ENCODE data around the gene TRIM16.
A peak's percentile ranks its signal among the peaks of the same experiment; 100 is the strongest.
"Not testable (repeated sequence)": the region's sequence is repeated elsewhere in the genome, so short reads cannot be mapped to it uniquely, and the experiment has no call there.

Gene TRIM16

DNA sequence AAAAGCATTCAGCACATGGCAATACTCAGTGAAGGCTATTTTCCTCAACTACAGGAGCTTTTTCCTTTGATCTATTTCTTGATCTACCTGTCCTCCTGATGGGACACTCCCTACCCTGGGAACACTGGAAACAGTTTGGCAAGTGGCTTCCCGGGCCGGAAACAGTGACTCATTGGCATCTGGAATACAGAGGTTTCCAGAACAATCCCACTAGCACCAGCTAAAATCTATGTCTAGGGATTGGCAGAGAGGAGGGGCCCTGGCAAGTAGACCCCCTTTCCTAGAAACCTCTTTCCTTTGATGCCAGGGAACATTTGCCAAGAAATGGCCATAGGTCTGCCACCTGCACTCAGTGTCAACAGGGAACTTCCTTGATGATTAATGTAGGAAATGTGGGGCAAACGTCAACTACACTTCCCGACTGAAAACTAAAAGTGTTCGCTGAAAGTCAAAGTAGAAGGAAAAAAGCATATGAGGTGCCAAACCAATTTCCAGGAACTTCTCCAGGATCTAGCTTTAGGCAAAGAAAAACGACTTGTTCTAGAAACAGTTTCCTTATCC, 34.2 kb downstream of the TRIM16 start:
- TF ChIP-seq, protein P1, sequence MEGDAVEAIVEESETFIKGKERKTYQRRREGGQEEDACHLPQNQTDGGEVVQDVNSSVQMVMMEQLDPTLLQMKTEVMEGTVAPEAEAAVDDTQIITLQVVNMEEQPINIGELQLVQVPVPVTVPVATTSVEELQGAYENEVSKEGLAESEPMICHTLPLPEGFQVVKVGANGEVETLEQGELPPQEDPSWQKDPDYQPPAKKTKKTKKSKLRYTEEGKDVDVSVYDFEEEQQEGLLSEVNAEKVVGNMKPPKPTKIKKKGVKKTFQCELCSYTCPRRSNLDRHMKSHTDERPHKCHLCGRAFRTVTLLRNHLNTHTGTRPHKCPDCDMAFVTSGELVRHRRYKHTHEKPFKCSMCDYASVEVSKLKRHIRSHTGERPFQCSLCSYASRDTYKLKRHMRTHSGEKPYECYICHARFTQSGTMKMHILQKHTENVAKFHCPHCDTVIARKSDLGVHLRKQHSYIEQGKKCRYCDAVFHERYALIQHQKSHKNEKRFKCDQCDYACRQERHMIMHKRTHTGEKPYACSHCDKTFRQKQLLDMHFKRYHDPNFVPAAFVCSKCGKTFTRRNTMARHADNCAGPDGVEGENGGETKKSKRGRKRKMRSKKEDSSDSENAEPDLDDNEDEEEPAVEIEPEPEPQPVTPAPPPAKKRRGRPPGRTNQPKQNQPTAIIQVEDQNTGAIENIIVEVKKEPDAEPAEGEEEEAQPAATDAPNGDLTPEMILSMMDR (conservative IDR thresholded peaks at IDR 0.05; ENCODE audit: low read depth, low read length), result no peak
- H3K4me3 ChIP-seq (ENCODE audit: low read depth, low read length), result peak overlapping the region; percentile 79
- peak; percentile 36 for DNase-seq (ENCODE audit: low read depth)

DNA sequence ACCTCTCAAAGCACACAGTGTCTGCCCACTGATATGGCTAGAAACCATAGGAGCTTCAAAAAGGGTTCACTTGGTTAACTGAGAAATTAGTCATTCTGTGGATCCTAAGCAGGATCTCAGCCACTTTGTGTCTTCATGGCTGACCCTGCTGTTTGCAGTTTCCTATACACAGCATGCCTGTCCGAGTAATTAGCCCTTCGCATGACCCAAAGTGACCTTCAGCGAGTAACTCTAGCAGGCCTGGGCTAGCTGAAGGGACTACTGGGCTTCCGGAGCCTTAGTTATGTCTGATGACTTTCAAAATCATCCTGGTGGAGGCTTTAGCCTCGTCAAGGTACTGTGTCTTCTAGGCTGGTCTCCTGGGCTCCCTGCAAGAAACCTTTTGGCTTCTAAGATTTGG, 35.7 kb downstream of the TRIM16 start:
- TF ChIP-seq, protein P1 (conservative IDR thresholded peaks at IDR 0.05; ENCODE audit: low read depth, low read length), result no peak
- peak; percentile 30 for DNase-seq (ENCODE audit: low read depth)
- H3K4me3 ChIP-seq (ENCODE audit: low read depth, low read length), result peak overlapping the region; percentile 28

DNA sequence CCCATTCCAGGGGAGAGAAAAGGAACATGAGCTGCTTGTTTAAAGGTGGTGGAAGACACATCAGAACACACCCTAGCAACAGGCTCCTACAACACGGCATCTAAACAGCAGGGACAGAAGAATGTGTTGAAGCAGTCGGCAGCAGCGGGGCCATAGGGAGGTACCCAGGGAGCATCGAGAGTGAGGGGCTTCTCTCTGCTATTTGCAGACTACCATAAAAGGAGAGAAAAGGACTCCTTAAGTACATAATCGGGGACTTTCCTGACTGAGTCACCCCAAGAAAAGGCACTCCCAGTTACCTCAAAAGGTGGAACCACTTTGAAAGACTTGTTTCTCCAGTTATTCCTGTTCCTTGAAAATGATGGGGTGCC, 38.2 kb downstream of the TRIM16 start:
- peak; percentile 88 for DNase-seq (ENCODE audit: low read depth)
- not testable (repeated sequence) for H3K4me3 ChIP-seq (ENCODE audit: low read depth, low read length)

DNA sequence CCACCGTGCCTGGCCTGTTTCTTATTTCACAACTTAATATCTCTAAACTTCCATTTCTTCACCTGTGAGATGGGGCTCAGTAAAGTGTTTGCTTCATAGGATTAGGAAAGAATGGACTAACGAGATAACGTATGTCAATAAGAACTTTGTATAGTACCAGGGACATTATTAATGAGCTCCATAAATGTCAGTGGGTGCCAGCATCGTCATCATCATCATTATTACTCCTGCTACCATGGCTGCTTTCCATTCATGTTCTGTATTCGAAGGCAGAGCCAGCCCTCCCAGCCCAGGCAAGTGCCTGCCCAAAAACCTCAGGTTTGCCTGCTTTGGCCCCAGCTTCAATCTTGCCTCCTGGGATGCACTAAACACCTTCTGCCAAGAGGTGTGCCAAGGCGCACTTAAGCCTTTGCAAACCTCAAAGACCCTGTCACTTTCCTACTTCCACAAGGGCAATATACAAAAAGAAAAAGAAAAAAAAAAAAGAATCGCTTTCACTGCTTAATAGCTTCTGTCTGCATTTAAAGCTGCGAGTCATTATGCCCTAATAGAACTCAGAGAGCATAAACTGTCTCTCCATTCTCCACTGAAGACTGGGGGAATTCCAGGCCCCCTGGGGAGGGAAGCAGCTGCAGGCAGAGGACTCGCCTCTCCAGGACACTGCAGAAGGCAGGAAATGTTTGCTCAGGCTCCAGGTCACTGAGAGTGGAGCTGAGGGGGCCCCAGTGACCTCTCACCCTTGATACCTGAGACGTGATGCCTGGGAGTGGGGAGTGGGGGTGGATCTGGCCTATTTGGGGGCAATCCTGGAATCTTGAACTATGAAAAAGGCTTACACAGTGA, 38.8 kb downstream of the TRIM16 start:
- not testable (repeated sequence) for H3K4me3 ChIP-seq (ENCODE audit: low read depth, low read length)
- peak; percentile 86 for DNase-seq (ENCODE audit: low read depth)

DNA sequence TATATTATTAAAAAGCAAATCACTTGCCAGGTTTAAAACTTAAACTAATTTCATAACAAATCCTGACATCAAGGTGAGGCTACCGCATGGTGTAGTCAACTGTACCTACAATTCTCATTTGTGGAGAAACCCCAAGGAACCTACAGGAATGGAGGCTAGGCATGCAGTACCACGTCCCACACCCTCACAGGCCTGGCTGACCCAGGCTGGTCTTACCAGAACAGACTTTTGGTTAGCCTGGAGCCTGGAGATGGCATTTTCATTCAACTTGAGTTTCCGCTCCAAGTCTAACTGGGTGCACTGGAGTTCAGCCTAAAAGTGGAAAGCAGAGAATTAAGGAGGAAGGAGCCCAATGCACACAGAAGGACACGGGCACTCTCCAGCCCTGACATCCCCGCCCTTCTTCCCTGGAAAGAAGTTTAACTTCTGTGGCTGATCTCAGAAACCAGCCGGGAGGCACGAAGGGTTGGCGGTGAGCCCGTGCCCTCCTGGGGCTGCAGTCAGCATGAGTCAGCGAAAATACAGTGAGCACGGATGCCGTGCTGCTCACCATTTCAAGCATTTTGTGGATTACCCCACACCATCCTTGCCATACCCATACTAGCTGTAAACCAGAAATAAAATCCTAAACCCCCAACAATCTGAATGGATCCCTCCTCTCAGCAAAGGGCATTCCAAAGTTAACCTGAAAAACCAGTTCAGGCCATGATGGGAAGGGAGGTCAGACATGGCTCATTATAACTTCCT, 41.4 kb downstream of the TRIM16 start:
- H3K4me3 ChIP-seq (ENCODE audit: low read depth, low read length); DNase-seq (ENCODE audit: low read depth): not testable (repeated sequence)

DNA sequence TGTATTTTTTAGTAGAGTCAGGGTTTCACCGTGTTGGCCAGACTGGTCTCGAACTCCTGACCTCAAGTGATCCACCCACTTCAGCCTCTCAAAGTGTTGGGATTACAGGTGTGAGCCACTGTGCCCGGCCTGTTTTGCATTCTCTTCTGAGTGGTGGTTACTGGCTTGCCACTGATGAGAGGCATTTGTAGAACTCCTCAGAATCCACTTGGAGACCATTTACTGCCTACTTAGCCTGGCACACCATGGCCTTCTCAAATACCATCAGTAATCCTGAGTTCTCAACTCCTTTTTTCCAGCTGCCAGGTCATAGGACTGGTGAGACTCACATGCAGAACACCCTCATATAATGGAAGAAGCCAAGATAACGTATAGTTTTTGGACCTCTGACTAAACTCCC, 42.1 kb downstream of the TRIM16 start:
- H3K4me3 ChIP-seq (ENCODE audit: low read depth, low read length), result not testable (repeated sequence)

DNA sequence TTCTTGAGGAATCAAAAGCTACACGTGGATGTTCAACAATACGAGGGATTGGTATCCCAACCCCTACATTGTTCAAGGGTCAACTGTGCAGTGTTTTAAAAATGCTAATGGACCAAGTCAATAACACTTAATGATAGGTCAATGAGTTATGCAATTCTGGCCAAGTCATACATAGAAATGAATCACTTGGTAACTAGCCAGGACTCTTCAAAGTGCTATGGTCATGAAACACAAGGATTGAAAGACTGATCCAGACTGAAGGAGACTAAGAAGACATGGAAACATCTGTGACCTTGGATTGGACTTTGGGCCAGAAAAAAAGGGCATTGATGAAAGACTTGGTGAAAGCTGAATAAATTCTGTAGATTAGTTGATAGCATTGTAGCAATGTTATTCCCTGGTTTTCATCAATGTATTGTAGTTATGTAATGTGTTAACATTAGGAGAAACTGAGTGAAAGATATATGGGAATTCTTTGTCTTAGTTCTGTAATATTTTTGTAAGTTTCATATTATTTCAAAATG, 53.1 kb downstream of the TRIM16 start:
- not testable (repeated sequence) for H3K4me3 ChIP-seq (ENCODE audit: low read depth, low read length)
- peak; percentile 53 for DNase-seq (ENCODE audit: low read depth)

More for the DNA sequence above, 42.1 kb downstream of the TRIM16 start:
- not testable (repeated sequence) for DNase-seq (ENCODE audit: low read depth)

DNA sequence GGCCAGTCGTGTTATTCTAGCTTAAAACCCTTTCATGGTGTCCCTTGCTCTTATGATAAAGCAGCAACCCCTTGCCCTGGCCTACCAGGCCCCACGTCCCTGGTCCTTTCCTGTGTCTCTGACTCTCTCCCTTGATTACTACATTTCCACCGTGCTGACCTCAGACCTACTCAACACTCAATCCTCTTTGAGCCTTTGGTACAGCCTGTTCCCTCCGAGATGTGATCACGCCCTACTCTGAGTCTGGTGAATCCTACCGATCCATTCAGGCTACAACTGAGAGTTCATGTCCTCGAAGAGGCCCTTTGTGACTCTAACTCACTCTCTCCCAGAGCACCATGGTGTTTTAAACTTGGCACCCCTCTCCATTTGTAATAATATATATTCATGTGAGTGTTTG, 54.1 kb downstream of the TRIM16 start:
- peak; percentile 68 for DNase-seq (ENCODE audit: low read depth)
- not testable (repeated sequence) for H3K4me3 ChIP-seq (ENCODE audit: low read depth, low read length)

DNA sequence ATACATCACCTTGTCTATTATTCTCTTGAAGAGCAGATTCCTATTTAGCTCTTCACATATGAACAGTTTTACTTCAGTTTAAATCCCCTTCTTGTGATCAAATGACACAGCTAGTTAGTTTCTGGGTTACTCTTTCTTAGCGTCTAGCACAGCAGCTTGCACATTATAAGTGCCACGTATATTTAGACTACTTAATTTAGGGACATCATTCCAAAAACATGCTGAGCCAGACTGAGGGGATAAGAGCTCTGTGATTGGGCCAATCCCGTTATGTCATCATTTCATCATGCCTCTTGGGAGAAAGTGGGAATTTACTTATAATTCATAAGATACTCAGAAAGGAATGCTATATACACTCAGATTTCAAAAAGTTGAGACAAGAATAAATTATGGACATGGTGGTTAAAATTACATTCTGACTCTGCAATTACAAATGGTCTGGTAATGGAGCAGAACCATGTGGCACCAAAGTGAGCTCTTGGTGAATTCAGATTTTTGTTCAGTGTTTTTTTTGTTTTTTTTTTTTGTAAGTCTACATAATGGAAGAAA, 60.4 kb downstream of the TRIM16 start:
- not testable (repeated sequence) for DNase-seq (ENCODE audit: low read depth); H3K4me3 ChIP-seq (ENCODE audit: low read depth, low read length)

DNA sequence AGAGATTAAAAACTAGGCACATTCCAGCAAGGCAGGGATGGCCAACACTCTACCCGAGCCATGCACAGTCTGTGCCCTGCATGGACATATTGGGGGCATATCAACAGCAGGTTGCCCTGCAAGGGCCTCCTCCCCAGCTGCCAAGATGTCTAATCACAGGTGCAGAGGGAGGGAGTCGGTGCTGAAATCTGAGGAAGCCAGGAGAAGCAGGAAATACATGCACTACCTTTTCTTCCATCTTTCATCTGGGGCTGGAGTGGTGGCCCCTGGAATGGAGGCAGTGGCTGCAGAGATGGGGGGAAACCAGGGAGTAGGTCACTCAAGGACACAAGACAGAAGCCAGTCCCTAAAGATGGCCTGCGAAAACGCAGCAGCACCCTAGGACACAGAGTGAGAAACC, 60.9 kb downstream of the TRIM16 start:
- H3K4me3 ChIP-seq (ENCODE audit: low read depth, low read length); DNase-seq (ENCODE audit: low read depth): not testable (repeated sequence)

DNA sequence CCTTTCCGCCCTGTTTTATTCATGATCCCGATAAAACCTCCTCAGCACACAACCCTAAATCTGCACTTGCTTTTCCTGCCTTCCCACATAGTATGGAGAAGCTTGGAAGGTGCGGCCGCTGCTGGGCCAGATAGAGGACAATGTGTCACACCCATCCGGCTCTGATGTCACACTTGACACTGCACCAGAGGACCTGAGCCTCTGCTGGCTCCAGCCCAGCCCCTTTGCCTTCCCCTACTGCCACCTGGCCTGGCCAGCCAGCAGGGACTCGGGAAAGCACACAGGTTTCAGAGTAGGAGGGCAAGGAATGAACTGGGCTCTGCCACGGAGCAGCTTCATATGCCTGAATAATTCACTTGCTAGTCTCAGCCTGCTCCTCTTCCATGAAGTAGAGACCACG, 62.0 kb downstream of the TRIM16 start:
- DNase-seq (ENCODE audit: low read depth), result not testable (repeated sequence)

DNA sequence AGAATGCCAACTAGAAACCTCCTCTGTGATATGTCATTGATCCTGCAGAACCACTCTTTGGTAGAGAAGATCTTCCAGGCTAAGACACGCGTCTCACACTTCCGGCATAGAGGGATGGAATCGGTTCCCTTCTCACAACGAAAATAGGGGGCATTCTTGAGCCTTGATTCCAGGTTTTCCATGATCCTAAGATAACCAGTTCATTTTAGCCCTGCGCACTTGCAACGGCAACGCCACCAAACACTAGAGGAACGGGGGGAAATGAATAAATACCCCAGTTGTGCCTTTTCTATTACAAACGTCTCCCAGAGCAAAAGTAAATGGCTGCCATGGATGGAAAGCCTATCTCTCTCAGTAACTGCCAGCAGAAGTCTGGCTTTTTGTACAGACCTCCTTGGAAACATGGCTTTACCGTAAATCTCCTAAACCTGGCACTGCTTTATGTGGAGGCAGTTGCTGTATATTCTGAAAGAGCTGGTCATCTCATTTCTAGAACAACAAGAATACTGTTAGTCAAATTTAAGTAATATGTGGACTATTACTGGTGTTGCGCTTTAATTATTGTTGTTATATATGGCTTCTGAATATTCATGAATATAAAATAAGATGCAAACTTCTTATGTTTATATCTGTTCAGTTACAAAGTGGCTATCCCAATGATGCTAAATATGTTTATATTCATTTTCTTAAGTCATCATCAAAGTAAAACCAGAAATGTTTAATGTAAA, 64.6 kb downstream of the TRIM16 start, which contains the start of gene FBXW10B:
TSS of gene FBXW10B (minus strand) at position 374 of the 728 bp plus-strand sequence. CDS start at position 182, 192 bp downstream.
- peak within 1 kb of the TSS; percentile 29 for H3K4me3 ChIP-seq (ENCODE audit: low read depth, low read length)
- DNase-seq (ENCODE audit: low read depth), result not testable (repeated sequence)

More for the DNA sequence above, 62.0 kb downstream of the TRIM16 start:
- H3K4me3 ChIP-seq (ENCODE audit: low read depth, low read length), result not testable (repeated sequence)

DNA sequence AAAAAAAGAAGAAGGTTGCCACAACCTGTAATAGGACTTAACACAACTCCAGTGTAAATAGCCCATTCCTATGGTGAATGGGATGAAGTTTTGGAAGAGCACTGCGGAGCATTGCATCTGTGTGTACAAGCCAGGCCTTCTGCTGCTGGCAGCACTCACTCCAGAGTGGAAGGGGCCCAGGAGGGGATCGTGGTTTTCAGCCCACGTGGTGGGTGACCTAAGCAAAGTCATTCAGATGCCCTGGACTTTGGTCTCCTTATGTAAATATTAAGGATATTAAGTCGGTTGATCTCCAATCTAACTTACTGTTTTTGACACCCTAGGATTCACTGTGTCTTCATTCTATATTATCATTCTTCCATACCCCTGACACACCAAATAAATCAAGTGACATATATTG, 67.3 kb downstream of the TRIM16 start:
- peak; percentile 3 for DNase-seq (ENCODE audit: low read depth)
- H3K4me3 ChIP-seq (ENCODE audit: low read depth, low read length), result not testable (repeated sequence)

DNA sequence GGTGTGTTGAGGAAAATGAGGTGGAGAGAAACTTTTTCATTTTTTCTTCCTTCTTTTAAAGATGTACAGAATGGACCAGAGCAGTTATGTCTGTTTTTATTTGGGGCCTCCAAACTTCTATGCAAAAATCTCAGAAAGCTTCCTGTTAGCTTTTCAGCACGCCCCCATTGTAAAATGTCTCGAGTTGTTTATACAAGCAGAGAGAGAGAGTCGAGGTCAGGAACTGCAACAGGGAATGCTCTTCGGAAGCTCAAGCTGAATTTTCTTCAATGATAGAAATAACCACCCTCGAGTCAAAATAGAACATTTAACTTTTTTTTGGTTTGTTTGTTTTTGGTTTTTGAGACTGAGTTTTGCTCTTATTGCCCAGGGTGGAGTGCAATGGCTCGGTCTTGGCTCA, 68.3 kb downstream of the TRIM16 start:
- DNase-seq (ENCODE audit: low read depth), result peak; percentile 52
- H3K4me3 ChIP-seq (ENCODE audit: low read depth, low read length), result not testable (repeated sequence)

DNA sequence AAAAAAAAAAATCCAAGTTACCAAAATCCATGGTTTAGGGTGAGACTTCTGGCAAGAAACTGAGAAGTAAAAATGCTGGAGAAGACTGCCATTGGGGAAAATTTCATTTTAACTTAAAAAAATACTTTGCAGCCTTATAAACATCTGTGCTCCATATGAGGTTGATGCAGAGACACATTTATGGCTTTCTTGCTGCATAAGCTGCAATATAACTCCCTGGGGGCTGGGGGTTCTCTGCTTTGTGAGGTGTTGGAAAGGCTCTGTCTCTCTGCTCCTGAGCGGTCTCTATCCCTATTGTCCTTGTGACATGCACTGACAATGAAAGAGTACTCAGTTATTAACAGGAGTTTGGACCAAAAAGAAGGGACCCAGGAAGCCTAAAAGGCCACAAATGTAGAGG, 71.0 kb downstream of the TRIM16 start:
- not testable (repeated sequence) for DNase-seq (ENCODE audit: low read depth); H3K4me3 ChIP-seq (ENCODE audit: low read depth, low read length)

DNA sequence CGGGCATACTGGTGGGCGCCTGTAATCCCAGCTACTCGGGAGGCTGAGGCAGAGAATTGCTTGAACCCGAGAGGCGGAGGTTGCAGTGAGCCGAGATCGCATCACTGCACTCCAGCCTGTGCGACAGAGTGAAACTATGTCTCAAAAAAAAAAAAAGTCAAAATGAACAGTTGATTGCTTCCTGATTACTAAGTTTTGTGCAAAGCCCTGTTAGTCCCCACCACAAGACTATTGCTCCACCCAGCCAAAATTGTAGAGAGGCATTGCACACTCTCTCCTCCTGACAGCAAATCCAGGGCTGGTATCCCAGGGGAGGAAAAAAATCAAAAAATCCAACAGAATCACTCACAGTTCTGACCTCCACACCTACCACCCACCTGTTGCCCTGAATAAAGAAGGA, 91.2 kb downstream of the TRIM16 start:
- not testable (repeated sequence) for DNase-seq (ENCODE audit: low read depth); H3K4me3 ChIP-seq (ENCODE audit: low read depth, low read length)
